ENCODE measurements around the gene FAM78B.

DNA sequence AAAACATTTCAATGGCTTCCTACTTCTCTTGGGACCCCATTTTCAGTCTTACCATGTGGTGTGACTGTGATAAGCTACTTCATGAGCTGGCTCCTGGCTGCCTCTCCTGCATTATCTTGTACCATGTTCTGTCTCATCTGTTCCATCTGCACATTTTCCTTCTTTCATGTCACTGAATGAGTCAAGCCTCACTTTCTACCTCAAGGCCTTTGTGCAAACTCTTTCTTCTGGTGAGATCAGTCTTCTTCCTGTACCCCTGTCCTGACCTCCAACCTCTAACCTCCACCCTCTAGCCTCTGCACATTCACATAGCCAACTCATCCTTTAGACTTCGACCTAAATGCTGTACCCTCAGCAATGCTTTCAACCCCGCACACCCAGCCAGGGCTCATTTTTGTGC lies 9.6 kb upstream of the FAM78B start:
- TF ChIP-seq CTCF (conservative IDR thresholded peaks at IDR 0.05; ENCODE audit: low read depth, low read length) (no peak), EZH2 (IDR thresholded peaks at IDR 0.05; ENCODE audit: low read length, unreplicated experiment) (no peak)
